SK-N-SH (cell line): Measurements from ENCODE around the gene DNAH3. TPM values are rescaled to one million over a fixed set of nuclear protein-coding genes. Genes with fewer than 3 reads are reported as not detected.
"Not testable (repeated sequence)": the region's sequence is repeated elsewhere in the genome, so short reads cannot be mapped to it uniquely, and the experiment has no call there.

Source experiments
- CTCF ChIA-PET: fragments of 300-600, 350-600 bp; formaldehyde crosslinking; extraction: SDS; loops from one replicate; lab custom pipeline; 2021; lab: Yijun Ruan, JAX
- POLR2A ChIA-PET: fragments of 350-600 bp; sonication (Branson Sonifier 250); formaldehyde crosslinking; extraction: SDS; loops from one replicate; lab custom pipeline; 2020; ENCODE audit warnings: antibody characterized with exemption, inconsistent platforms; lab: Yijun Ruan, JAX
- DNase-seq: peaks from one replicate; pipeline ENCODE4 v3.0.0; 2012
- H2AFZ ChIP-seq: fragments of 200-600 bp; sonication (generic); 2 replicates; pipeline ENCODE4 v1.8.1; 2016; ENCODE audit warnings: antibody characterized with exemption, mild to moderate bottlenecking, low read depth
- H3F3A ChIP-seq: fragments of 200-600 bp; sonication (generic); replicated peaks from 2 replicates; pipeline ENCODE3; 2016; ENCODE audit warnings: antibody characterized with exemption, mild to moderate bottlenecking; ENCODE audit not compliant: insufficient read depth
- H3K27ac ChIP-seq, 2 experiments: fragments of 200-500 bp in 1 of 2; fragments of 200-600 bp in 1 of 2; sonication (Bioruptor generic) in 1 of 2; sonication (generic), shearing (Covaris generic) in 1 of 2; 2 replicates each; pipeline versions ENCODE4 v1.5.1 to v1.6.1; 2014 to 2016; ENCODE audit warnings: low read depth in 2 of 2, inconsistent platforms in 1 of 2, low read length in 1 of 2, mild to moderate bottlenecking in 1 of 2, mixed read lengths in 1 of 2
- H3K27me3 ChIP-seq: fragments of 200-600 bp; sonication (generic), shearing (Covaris generic); 2 replicates; pipeline ENCODE4 v1.6.1; 2016; ENCODE audit warnings: mixed run types; ENCODE audit not compliant: insufficient read depth
- H3K36me3 ChIP-seq, 2 experiments: fragments of 200-500 bp in 1 of 2; fragments of 200-600 bp in 1 of 2; sonication (Bioruptor generic) in 1 of 2; sonication (generic) in 1 of 2; replicated peaks in 1 of 2; 2 replicates each; pipeline versions ENCODE3 to v1.5.1; 2014 to 2016; ENCODE audit warnings: low read length in 1 of 2, mild to moderate bottlenecking in 1 of 2; ENCODE audit not compliant: insufficient read depth in 2 of 2, control insufficient read depth in 1 of 2
- H3K4me1 ChIP-seq, 2 experiments: fragments of 200-500 bp in 1 of 2; fragments of 200-600 bp in 1 of 2; sonication (Bioruptor generic) in 1 of 2; sonication (generic), shearing (Covaris generic) in 1 of 2; 2 replicates each; pipeline versions ENCODE4 v1.5.1 to v1.6.1; 2014 to 2016; ENCODE audit warnings: low read depth in 1 of 2, low read length in 1 of 2, mixed run types in 1 of 2; ENCODE audit not compliant: insufficient read depth in 2 of 2, control insufficient read depth in 1 of 2
- H3K4me2 ChIP-seq: fragments of 200-600 bp; sonication (generic), shearing (Covaris generic); 2 replicates; pipeline ENCODE4 v1.6.1; 2017; ENCODE audit warnings: mixed run types
- H3K4me3 ChIP-seq, 2 experiments: fragments of 200-500 bp in 1 of 2; fragments of 200-600 bp in 1 of 2; sonication (Bioruptor generic) in 1 of 2; sonication (generic), shearing (Covaris generic) in 1 of 2; 2 replicates each; pipeline versions ENCODE4 v1.5.1 to v1.8.1; 2014 to 2016; ENCODE audit warnings: low read depth in 2 of 2, inconsistent platforms in 1 of 2, low read length in 1 of 2, mild to moderate bottlenecking in 1 of 2, mixed read lengths in 1 of 2, moderate library complexity in 1 of 2
- H3K79me2 ChIP-seq: fragments of 200-600 bp; sonication (generic); 2 replicates; pipeline ENCODE4 v1.8.1; 2017; ENCODE audit warnings: mild to moderate bottlenecking; ENCODE audit not compliant: insufficient read depth
- H3K9ac ChIP-seq: fragments of 200-600 bp; sonication (generic); 2 replicates; pipeline ENCODE4 v1.6.1; 2017; ENCODE audit warnings: mixed run types
- H3K9me2 ChIP-seq: fragments of 200-600 bp; sonication (generic); 2 replicates; pipeline ENCODE4 v1.6.1; 2017; ENCODE audit warnings: mixed run types
- H3K9me3 ChIP-seq: fragments of 200-600 bp; sonication (generic); 2 replicates; pipeline ENCODE4 v1.6.1; 2017; ENCODE audit warnings: mixed run types, mild to moderate bottlenecking, moderate library complexity
- H4K20me1 ChIP-seq: fragments of 200-600 bp; sonication (generic); 2 replicates; pipeline ENCODE4 v1.6.1; 2017; ENCODE audit warnings: mild to moderate bottlenecking, mixed run types; ENCODE audit not compliant: insufficient read depth
- ELF1 ChIP-seq: IDR thresholded peaks from 2 replicates; pipeline ENCODE4 v1.4.0; 2012
- EP300 ChIP-seq, 2 experiments: IDR thresholded peaks; 2 replicates each; pipeline versions ENCODE4 v1.4.0 to v1.6.1; 2012; ENCODE audit warnings: borderline replicate concordance in 1 of 2, low read depth in 1 of 2, low read length in 1 of 2
- FOXJ3 ChIP-seq: sonication (generic); formaldehyde crosslinking; IDR thresholded peaks from 2 replicates; pipeline ENCODE4 v1.5.1; 2020; ENCODE audit warnings: mild to moderate bottlenecking, missing genetic modification reagents
- FOXM1 ChIP-seq: IDR thresholded peaks from 2 replicates; pipeline ENCODE4 v1.4.0; 2012; ENCODE audit warnings: low read depth, mild to moderate bottlenecking
- GATA2 ChIP-seq: sonication (generic); formaldehyde crosslinking; IDR thresholded peaks from 2 replicates; pipeline ENCODE4 v1.5.0; 2020; ENCODE audit warnings: mild to moderate bottlenecking, missing genetic modification reagents
- MEF2A ChIP-seq: IDR thresholded peaks from 2 replicates; pipeline ENCODE4 v1.4.0; 2012; ENCODE audit warnings: low read depth, borderline replicate concordance
- NFIC ChIP-seq: IDR thresholded peaks from 2 replicates; pipeline ENCODE4 v1.4.0; 2012; ENCODE audit warnings: borderline replicate concordance
- SIN3A ChIP-seq: IDR thresholded peaks from 2 replicates; pipeline ENCODE4 v1.6.1; 2012; ENCODE audit warnings: low read depth, mild to moderate bottlenecking, low read length, moderate library complexity, borderline replicate concordance
- TAF1 ChIP-seq: IDR thresholded peaks from 2 replicates; pipeline ENCODE4 v1.6.1; 2012; ENCODE audit warnings: low read depth, mild to moderate bottlenecking, low read length, moderate library complexity, borderline replicate concordance
- whole genome bisulfite sequencing: methylation state at CpG from one replicate; pipeline ENCODE4 v1.1.6; 2017; ENCODE audit warnings: low lambda C conversion rate; 5-methylcytosine and 5-hydroxymethylcytosine counted together
- polyA plus RNA-seq, 3 experiments: library from polyadenylated mRNA; depleted of rRNA; stranded (reverse); fragments of >200 nt; gene quantifications; 2 replicates each; pipeline ENCODE4 v1.2.3, GENCODE V29; 2012
- TF ChIP-seq, protein P1 (sequence below): IDR thresholded peaks from 2 replicates; pipeline ENCODE4 v1.4.0; 2012; ENCODE audit warnings: low read depth, borderline replicate concordance

The DNAH3 gene
- polyA plus RNA-seq, 1 of the 3 experiments (the other 2 are of a cell fraction): not detected

DNA sequence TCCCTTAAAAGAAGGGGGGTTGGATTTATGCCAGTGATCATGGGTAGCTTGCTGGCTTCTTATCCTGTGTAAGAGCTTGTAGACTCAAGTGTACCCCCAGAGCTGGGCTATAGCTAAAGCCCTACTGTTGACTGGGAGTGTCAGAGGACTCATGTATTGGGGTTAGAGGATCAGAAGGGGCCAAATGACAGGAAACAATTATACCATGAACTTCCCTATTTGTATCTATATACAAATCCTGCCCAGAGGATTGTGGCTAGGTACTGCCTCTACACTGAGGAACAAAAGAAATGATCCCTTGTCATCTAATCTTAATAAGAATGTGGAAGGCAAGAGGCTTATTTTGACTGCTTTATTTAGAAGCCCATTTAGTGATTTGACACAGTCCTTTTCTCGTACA is 46.5 kb upstream of the DNAH3 start:
- 44% methylated on average over 1 of the region's 1 CpG for WGBS
- Histone ChIP-seq H2AFZ (no peak overlapping the region), H3K27me3 (no peaks in the 10 kb centered on the region; the same call in 1 of the 2 replicates), H3F3A (no peaks in the 10 kb centered on the region), H3K4me1 (no peaks in the 10 kb centered on the region; a peak in 1 of 4 replicates), H3K9me2 (no peaks in the 10 kb centered on the region), H4K20me1 (no peaks in the 10 kb centered on the region), H3K79me2 (no peaks in the 10 kb centered on the region), H3K36me3 (no peaks in the 10 kb centered on the region), H3K4me3 (no peak overlapping the region), H3K9ac (no peak overlapping the region), H3K4me2 (no peak overlapping the region), H3K9me3 (no peaks in the 10 kb centered on the region), H3K27ac (no peak overlapping the region)
- CTCF ChIA-PET: interaction anchor here (1.1 kb wide), 1 partner anchor 8 kb away, joined by 4 read pairs; no protein-coding TSS in a partner anchor
- POLR2A ChIA-PET: no interaction called here
- no peak for DNase-seq
- no peak for TF ChIP-seq FOXM1
- no peak for TF ChIP-seq MEF2A
- TF ChIP-seq SIN3A: no peak
- no peak for TF ChIP-seq EP300 (IDR thresholded peaks at IDR 0.05; ENCODE audit: borderline replicate concordance in 1 of 2, low read depth in 1 of 2, low read length in 1 of 2)
- TF ChIP-seq TAF1: no peak
- TF ChIP-seq, protein P1, sequence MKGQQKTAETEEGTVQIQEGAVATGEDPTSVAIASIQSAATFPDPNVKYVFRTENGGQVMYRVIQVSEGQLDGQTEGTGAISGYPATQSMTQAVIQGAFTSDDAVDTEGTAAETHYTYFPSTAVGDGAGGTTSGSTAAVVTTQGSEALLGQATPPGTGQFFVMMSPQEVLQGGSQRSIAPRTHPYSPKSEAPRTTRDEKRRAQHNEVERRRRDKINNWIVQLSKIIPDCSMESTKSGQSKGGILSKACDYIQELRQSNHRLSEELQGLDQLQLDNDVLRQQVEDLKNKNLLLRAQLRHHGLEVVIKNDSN: no peak
- no peak for TF ChIP-seq FOXJ3
- TF ChIP-seq ELF1: no peak
- TF ChIP-seq GATA2 (CRISPR knock-in tag): no peak
- no peak for TF ChIP-seq NFIC

DNA sequence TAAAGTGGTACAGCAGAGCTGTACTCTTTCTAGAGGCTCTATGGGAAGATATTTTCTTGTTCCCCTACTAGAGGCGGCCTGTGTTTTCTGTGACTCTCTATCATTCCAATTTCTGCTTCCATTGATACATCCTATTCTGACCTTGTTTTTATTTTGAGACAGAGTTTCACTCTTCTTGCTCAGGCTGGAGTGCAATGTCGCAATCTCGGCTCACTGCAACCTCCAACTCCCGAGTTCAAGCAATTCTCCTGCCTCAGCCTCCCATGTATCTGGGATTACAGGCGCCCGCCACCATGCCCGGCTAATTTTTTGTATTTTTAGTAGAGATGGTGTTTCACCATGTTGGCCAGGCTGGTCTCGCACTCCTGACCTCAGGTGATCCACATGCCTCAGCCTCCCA is 44.7 kb upstream of the DNAH3 start:
- H3K4me2 ChIP-seq, H2AFZ ChIP-seq, H3K9me2 ChIP-seq, H3K4me1 ChIP-seq, H3F3A ChIP-seq, POLR2A ChIA-PET, H3K27ac ChIP-seq, H3K79me2 ChIP-seq, H4K20me1 ChIP-seq, H3K9ac ChIP-seq, H3K36me3 ChIP-seq, H3K9me3 ChIP-seq, H3K27me3 ChIP-seq, H3K4me3 ChIP-seq, DNase-seq: not testable (repeated sequence)
- CTCF ChIA-PET: interaction anchor here (0.9 to 10.5 kb wide), 4 partner anchors 9 to 105 kb away, joined by 3 to 169 read pairs (median 38); partner anchors contain the start of gene CRYM
- 79% methylated on average over 8 of the region's 8 CpGs for WGBS

DNA sequence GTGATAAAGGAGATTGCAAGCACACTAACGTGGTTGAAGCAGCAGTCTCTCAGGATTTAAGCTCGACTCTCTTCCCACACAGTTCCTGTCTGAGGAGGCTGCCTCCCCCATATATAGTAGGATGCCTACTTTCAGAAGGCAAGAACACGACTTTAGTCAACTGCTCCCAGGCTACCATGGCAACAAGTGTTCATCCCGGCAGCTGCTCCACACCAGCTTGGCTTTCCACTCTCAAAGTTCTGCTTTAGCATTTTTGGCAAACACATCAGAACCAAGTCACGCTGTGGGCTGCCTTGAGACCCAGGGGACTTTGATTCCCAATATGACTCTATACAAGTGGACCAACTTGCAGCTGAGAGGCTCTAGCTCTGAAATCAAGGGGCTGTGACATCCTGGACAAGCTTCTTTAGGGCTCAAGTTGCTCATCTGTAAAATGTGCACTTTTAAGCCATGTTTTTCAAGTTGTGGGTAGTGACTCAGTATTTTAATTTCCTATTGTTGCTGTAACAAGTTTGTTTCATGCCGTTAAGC is 44.2 kb upstream of the DNAH3 start:
- POLR2A ChIA-PET: no interaction called here
- no peak overlapping the region for H3K27ac ChIP-seq
- H3K4me1 ChIP-seq: no peaks in the 10 kb centered on the region; a peak in 1 of 4 replicates
- no peak for TF ChIP-seq ELF1
- TF ChIP-seq, all 33 proteins: peak for 0
- Histone ChIP-seq H3K9ac (no peak overlapping the region), H2AFZ (no peak overlapping the region), H3K9me2 (no peaks in the 10 kb centered on the region), H3K27me3 (no peaks in the 10 kb centered on the region; the same call in 1 of the 2 replicates), H3F3A (no peaks in the 10 kb centered on the region), H3K4me3 (no peak overlapping the region), H3K79me2 (no peaks in the 10 kb centered on the region), H3K9me3 (no peaks in the 10 kb centered on the region), H3K36me3 (no peaks in the 10 kb centered on the region), H4K20me1 (no peaks in the 10 kb centered on the region), H3K4me2 (no peak overlapping the region)
- WGBS: 72% methylated on average over 6 of the region's 6 CpGs
- CTCF ChIA-PET: interaction anchor here (0.9 to 10.5 kb wide), 4 partner anchors 9 to 105 kb away, joined by 3 to 169 read pairs (median 38); partner anchors contain the start of gene CRYM
- DNase-seq: no peak
